NCI-H1092 treated with DMSO at 0.1 percent for 48 hours (cell line): Measurements from ENCODE around the gene RASGEF1B.

ENCODE experiments used
- DNase-seq: peaks from one replicate; lab custom pipeline; 2025; lab: John Stamatoyannopoulos, UW

The RASGEF1B gene

DNA sequence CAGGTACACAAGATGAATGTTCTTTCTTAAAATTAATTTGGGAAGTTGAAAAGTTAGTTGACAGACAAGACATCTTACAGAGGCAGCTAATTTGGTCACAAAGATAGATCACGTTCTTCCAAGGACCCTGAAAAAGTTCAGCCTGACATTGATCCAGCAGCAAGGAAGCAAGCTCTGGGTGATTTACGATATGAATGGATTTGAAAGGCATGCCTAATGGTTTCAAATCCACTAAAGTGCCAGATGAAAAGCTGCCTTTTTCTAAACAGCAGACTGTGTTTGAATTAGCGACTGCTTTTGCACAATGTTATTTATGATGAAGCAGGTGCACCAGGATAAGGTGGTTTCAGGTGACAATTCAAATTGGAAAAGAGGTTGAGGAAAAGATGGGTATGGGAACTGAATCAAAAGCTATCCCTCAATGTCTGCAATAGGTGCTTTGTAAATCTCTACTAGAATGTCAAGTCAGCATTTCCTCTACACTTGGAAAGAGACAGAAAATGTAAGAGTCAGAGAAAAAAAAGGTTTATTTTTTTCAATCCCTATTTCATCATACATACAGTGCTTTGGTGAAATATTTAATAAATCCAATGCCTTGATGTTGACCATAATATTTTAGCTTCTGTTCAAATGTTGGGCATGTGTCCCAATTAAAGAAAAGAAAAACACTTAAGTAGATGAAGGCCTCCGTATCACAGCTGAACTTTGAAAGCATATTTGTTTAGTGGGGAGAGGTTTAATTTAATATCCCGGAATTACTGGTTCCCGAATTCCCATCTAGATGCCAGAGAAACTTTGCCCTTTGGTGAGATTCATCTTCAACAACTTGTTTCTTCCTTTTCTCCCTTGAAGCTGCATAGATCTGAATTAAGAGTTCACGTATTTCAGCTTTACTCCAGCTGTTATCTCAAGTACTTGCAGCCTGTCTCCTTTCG, 6.0 kb downstream of the RASGEF1B start:
- DNase-seq, result peak; percentile 90

DNA sequence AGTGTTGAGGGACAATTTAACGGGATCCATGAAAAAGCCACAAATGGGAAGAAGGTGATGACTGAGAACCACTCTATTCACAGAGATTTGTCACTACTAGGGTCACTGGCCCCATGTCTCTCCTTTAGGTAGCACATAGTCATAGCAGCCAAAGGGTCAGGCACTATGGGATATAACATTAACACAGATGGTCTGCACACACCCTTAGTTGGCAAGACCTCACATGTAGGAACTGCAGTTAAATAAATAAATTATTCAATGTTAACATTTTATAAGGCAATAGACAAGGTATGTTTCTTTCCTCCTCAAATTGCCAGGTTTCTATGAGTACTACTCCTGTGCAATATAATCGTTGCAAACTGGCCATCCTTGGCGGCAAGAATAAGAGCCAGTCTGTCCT, 10.9 kb downstream of the RASGEF1B start:
- no peak for DNase-seq

DNA sequence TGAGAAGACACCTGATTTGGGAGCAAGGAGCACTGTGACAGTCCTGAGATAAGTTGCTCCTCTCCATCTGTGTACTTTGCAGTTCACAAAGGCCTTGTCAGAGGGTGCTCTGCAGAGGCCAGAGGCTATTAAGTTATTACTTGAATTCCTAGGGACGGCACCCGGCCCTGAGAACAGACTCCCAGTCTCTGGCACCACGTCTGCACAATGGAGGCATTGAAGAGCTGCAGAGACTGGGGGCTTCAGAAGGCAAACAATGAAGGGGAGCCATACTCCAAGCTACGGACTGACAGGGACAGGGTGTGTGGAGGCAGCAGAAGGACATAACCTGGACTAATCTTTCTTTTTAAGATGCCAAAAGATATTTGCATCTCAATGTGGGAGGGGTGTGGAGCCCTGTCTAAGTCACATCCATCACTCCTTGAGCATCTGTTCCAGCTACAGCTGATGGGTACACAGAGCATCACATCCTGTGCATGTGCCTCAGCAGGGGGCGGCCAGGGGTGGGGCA, 11.5 kb downstream of the RASGEF1B start:
- no peak for DNase-seq

DNA sequence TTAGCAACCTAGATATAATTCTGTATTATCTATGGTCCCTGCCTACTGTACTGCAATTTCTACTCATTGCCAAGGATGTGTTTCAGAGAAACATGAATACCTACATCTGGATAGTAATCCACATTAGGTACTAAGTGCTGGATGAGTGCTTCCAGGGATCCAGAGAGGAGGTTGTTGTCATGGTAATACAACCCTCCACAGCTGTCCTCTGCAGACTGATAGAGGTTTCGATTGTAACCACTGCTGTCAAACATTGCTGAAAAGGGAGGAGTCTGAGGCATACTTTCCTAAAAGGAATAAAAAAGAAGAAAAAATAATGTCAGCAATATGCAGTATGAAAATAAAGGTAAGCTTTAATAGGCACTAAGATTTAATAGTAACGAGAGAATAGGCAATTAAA, 12.5 kb downstream of the RASGEF1B start:
- DNase-seq, result no peak

DNA sequence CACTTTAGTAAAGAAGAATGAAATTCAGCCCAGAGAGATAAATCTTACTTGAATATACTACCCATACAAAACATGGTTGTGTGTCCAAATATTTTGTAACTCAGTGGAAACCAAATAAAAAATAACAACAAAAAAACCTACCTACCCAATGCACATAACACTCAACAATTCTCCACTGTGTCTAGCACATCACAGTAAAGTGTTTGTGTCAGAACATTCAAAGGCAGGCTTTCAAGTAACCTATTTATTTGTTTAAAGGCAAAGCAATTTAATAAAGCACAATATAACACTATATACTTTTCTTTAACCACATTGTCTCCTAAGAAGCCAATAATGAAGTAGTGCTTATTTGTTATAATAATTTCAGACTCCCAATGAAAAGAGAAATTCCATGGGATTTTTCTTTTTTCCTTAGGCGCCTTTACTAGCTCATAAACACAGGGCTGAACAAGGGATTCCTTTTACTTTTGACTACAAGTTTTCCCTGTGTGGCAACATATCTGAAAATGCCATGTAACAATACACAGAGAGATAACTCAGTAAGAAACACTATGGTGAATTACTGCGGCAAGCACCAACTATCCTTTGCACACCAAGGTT, 13.7 kb downstream of the RASGEF1B start:
- DNase-seq, result no peak

DNA sequence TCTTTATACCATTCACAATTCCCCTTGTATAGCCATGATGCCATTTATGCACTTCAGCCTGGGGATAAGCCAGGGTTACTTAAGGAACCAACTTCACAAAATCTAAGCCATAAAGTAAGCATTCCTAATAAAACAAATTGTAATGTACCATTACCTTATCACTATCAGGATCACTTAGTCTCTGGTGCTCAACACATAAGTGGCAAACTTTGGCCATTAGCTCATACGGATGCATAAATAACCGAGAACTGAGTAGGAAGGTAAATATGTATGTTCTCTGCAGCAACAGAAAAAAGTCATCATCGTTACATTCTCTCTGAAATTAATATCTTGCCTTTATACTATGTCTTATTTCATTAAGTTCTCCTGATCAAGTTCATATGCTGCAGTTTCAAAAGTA, 14.4 kb downstream of the RASGEF1B start:
- no peak for DNase-seq

DNA sequence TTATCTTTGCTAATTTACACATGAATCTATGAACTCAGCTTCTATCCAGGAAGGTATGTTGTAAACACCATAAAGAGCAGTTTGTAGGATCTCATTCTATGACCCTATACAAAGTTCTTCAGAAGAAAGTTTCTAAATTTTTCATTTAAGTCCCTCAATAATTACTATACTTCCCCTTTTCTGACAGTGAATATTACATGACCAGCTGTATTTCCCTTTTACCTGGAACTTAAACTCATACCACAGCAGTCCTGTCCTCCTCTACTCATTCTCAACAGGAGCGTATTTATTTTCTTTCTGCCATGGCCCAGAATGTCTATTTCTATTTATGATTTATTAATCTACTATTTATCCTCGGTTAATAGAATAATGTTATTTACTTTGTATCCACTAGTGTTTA, 15.8 kb downstream of the RASGEF1B start:
- DNase-seq, result no peak

DNA sequence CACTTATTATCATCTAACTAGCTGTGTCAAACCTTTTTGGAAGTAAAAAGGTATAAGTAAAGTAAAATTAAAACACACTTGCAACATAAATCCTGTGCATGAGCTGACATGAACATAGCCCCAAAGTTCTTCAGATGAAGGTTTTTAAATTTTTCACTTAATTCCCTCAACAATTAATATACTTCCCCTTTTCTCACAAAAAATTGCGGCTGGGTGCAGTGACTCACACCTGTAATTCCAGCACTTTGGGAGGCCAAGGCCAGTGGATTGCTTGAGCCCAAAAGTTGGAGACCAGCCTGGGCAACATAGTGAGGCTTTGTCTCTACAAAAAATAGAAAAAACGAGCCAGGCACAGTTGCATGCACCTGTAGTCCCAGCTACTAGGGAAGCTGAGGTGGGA, 16.8 kb downstream of the RASGEF1B start:
- no peak for DNase-seq

DNA sequence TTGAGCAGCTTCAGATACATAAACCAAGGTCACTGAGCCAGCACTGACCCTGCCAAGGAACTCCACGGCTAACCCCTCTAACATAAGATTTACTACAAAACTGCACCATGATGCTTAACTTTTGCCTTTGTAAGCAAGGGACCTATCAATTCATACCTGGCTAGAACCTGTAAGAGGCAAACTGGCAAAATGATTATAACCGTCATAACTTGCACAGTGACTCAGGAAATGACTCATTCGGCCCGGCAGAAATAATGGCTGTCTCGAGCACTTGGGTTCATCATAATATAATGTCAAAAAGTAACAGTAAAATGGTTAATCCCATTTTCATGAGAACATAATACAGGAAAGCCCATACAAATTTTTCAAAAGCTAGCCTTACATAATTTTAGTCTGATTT, 17.2 kb downstream of the RASGEF1B start:
- no peak for DNase-seq

DNA sequence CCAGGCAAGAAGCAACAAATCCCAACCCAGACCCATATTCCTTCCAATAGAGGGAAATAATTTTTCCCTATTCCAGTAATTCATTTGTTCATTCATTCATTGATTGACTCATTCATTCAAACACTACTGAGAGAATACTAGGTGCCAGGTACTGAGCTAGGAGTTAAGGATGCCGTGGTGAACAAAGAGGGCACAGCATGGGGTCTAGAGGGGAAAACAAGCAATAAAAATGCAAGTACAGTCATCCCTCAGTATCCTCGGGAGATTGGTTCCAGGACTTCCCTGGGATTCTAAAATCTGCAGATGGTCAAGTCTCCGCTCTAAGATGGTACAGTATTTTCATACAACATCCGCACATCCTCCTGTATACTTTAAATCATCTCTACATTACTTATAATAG, 18.7 kb downstream of the RASGEF1B start:
- DNase-seq, result no peak

DNA sequence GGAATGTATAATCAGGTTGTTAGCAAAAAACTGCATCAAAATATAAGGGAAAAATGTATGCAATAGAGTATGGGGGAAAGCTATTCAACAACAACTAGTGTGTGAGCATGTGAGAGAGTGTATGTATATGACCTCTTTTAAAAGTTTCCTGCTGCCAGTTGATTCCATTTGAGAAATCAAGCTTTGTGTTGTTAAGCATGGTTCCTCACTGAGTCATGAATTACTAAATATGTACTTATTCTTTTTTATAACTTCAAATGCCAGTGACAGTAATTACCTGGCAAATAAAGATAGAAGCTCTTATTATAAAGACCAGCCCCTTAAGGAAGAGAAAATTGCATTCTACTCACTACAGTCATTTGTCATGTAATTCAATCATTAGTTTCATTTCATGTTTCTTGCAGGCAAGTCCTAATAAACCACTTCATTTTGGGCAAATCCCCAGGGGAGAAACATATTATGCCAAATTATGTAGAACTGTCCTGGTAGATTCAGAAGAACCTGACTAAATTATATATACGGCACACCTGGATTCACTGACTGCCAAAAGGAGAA, 19.2 kb downstream of the RASGEF1B start:
- DNase-seq, result no peak

DNA sequence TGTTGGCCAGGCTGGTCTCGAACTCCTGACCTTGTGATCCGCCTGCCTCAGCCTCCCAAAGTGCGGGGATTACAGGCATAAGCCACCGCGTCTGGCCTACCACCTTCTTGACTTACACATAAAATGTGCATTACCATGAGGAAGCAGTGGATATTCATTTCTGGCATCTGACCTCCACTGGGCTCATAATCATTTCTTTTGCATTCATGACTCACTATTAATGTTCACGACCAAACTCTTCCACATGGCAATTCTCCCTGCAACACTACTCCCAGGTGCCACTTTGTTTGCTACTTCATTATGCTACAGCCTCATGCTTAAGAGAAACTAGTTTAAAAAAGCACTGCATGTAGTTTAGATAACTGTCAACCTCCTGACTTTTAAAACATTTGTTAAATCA, 22.7 kb downstream of the RASGEF1B start:
- DNase-seq, result no peak

DNA sequence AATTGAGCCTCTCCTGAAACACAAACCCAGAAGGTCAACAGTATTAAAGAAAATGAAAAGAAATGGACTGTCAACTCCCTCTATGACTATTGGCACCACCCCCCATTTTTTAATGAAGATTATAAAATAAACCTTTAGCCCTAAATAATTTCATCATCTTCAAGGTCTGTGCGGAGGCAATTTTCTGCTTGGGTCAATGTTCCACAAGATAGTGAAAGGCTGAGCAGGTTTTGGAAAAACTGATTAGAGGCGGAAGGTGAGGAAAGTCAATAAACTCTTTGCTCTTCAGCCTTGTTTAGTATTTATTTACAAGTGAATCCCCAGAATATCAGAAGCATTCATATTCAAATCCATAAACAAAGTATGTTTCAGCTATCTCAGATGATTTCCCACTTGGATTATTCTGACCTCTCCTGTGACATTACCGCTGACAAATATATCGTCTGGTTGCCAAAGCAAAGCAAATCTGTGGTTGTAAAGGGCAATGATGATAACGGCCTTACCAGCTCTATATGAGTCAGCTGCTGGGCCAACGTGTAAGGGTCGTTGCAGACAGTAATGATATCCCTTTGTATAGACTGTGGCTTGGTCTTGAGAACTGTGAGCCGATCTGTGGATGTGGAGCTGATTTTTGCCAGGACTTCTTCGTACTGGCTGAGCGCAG, 24.0 kb downstream of the RASGEF1B start:
- DNase-seq, result no peak

DNA sequence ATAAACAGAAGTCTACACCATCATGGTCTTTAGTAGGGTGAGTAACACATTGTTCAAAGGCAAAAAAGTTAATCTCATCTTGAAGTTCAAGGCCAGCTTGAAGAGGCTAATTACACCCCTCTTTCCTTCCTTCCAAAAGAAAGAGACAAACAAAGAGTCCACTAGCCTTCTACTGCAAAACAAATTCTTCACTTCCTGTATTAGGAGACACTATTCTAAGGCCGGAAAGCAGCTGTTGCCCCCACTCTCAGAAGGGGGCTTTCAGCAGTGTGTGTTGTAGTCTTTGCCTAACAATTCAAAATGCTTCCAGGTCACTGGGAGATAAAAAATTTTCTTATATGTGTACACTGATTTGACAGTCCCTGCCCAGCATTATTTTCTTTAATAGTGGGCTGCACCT, 25.1 kb downstream of the RASGEF1B start:
- no peak for DNase-seq

DNA sequence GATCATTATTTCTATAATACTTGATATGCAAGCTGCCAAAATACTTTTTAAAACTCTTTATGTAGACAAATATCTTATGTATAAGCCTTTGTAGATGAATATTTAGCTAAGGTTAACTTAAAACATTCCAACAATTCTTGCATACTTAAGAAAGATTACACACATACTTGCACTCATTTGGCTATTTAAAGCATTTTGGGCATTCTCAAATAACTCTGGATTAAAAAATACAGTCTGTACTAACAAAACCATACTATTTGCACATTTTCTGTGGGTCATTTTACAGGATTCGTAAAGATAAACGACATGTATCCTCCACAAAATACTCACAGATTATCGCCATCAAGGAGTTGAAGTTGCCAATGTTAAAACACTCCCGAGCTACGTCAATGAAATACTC, 26.5 kb downstream of the RASGEF1B start:
- DNase-seq, result no peak

DNA sequence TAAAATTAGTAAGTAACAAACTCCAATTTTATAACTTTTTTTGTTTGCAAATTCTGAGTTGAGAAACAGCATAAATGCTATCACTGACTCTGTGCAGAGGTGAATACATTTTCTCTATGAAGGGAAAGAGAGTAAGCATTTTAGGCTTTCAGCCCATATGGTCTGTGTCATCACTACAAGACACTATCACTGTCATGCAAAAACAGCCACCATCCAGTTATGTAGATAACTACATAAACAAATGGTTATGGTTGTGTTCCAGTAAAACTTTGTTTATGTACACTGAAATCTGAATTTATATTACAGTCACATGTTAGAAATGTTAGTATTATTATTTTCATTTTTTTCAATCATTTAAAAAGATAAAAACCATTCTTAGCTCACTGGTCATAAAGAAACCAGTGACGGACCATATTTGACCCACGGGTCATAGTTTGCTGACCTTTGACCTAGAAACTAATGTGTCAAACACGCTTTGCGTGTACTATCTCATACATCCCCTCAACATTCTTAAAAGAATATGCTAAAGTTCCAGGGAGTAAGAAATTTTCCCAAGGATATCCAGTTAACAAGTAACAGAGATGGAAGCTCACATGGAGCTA, 29.1 kb downstream of the RASGEF1B start:
- no peak for DNase-seq

DNA sequence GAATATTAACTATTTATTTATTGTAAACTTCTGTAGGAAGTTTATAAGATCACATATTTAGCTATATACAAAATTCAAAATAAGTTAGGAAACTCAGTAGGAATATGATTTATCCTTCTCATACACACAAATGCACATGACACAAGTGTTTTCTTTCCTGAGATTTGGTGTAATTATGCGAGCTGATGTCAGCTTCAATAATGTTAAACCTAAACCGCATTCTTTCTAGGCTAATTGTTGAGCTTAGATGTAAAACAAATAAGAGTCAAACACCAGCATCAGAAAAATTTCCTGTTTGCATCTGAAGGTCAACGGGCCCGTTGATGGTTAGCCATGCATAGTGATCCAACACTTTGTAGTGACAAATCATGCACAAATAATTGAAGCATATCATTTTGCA, 30.8 kb downstream of the RASGEF1B start:
- DNase-seq, result no peak

DNA sequence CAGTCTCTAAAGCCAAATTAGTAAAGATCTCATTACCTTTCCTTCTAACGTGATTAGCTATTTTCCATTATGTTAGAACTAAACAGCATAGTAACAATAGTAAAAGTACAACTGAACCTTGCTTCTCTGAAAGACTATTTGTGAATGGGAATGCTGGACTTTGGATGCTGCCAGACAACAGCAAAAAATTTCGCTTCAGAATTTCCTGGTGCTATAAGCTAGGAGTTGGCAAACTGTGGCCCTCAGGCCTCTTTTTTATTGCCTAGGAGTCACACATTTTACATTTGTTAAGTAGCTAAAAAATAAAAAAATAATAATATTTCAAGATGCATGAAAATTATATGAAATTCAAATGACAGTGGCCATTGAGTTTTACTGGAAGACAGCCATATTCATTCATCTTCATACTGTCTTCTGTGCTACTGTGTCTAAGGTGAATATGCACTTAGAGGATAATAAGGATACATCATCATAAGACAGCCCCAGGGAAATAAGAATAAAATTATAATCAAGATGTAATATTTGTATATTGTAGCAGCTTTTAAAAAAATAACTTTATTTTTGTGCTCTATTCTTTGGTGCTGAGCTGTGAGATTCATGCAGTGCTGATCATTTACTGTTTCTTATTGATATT, 34.6 kb downstream of the RASGEF1B start:
- DNase-seq, result no peak

DNA sequence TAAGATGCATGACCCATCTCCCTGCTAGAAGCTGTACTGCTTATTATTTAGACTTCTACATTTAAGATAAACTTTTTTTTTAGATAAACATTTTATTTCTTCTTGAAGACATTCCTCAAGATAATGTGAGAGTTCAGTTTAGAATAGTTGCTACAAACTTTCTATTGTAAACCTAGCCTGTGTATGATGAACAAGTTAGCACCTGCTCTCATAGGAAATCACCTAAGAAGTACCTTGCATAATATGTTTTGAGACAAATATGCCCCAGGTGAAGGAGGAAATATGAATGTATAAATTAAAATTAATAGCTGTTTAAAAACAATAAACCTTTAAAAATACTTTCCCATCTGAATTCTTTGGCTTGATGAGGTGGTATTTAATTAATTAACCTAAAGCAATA, 35.6 kb downstream of the RASGEF1B start:
- no peak for DNase-seq

DNA sequence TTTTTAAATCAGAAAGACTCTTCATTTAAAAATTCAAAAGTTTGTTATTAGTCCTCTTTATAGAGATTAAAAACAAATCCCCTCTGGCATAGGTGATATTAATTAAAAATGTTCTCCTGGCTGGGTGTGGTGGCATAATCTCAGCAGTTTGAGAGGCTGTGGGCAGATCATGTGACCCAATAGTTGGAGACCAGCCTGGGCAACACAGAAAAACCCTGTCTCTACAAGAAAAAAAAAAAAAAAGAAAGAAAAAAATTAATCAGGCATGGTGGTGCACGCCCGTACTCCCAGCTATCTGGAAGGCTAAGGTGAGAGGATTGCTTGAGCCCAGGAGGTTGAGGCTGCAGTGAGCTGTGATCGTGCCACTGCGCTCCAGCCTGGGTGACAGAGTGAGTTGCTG, 38.9 kb downstream of the RASGEF1B start:
- no peak for DNase-seq

DNA sequence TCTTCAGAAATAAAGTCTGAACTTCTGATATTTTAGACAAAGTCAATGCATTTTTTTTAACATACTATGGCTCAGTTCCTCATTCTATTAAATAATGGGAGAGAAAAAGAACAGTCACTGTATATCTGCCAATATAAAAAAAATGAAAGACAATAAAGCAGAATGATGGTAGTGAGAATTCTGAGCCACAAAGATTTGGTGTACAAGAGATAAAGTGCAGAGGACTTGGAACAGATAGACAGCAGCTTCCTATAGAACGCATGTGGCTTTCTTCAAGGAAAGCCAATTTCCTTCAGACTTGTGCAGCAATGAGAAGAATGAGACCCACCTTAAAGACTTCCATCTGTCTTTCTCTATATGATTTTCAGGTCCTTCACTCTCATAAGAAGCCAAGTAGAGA, 39.7 kb downstream of the RASGEF1B start:
- no peak for DNase-seq

DNA sequence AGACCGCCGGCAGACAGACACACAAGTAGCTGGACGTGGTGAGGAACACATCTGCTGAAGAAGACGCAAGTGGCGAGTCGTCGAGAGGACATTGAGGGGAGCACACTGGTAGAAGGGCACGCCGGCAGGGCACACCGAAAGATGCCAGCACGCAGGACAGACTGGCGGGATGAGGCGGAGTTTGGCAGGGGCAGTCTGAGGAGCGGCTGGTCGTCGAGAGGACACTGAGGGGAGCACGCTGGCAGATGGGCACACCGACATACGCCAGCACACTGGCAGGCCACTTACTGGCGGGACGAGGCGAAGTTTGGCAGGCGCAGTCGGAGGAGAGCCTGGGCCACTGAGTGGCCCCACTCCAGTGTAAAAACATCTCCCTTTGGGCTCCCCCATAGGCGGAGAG, 42.1 kb downstream of the RASGEF1B start:
- no peak for DNase-seq
